ENCODE measurements around the gene IPO7. TPM values are rescaled to one million over a fixed set of nuclear protein-coding genes. Genes with fewer than 3 reads are reported as not detected.
A peak's percentile ranks its signal among the peaks of the same experiment; 100 is the strongest.
"Not testable (repeated sequence)": the region's sequence is repeated elsewhere in the genome, so short reads cannot be mapped to it uniquely, and the experiment has no call there.

IPO7 gene
- total RNA-seq, result 100 to 1,000 TPM in 2 of 4 donors, 10 to 100 TPM in 2; 79.1 to 188 (median 140) TPM

DNA sequence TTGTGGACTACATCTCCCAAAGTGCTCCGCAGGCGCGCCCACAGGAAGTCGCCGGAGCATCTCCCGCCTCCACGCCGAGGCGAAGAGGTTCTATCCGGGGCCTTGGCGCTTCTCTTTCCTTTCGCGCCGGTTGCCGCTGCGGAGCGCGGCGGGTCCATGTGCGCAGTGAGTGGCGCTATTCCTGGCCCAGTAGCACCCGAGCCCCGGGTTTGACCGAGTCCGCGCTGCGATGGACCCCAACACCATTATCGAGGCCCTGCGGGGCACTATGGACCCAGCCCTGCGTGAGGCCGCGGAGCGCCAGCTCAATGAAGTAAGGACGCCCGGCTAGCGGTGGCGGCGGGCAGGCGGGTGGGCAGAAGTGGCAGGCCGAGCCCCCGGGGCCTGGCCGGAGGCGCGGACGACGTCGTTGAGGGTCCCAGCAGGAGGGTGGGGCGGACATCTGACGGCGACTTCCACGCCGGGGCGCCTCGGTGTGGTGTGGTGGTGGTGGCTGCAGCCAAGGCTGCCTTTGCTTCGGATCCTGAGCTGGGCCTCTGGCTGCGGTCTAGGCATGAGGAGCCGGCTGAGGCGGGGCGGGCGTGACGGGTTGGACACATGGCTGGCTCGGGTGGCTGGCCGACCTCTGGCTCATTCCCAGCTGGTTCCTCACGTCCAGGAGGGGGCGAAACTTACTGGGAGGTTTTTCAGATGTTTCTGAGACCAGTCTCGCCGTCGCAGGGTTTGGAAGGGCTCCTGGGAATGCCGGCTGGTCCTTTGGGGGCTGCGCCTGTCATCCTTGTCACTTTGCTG is at the start of gene IPO7:
IPO7 (plus strand) TSS at position 118 of the 792 bp plus-strand sequence; CDS start at position 230, 112 bp downstream.
- DNase-seq, result peak; percentile 86 to 87
- intact Hi-C loops (cut with DNase I; ENCODE audit: low total_unique reads), result no loop called here
- peak within 1 kb of the TSS; percentile 81 to 89 for H3K4me3 ChIP-seq
- peak within 1 kb of the TSS; percentile 73 to 90 for H3K27ac ChIP-seq
- no peaks in the 10 kb centered on the region for H3K4me1 ChIP-seq
- H3K9me3 ChIP-seq, result no peaks in the 10 kb centered on the region
- TF ChIP-seq, protein P1, sequence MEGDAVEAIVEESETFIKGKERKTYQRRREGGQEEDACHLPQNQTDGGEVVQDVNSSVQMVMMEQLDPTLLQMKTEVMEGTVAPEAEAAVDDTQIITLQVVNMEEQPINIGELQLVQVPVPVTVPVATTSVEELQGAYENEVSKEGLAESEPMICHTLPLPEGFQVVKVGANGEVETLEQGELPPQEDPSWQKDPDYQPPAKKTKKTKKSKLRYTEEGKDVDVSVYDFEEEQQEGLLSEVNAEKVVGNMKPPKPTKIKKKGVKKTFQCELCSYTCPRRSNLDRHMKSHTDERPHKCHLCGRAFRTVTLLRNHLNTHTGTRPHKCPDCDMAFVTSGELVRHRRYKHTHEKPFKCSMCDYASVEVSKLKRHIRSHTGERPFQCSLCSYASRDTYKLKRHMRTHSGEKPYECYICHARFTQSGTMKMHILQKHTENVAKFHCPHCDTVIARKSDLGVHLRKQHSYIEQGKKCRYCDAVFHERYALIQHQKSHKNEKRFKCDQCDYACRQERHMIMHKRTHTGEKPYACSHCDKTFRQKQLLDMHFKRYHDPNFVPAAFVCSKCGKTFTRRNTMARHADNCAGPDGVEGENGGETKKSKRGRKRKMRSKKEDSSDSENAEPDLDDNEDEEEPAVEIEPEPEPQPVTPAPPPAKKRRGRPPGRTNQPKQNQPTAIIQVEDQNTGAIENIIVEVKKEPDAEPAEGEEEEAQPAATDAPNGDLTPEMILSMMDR (IDR thresholded peaks at IDR 0.05), result peak in 2 of 4 experiments; percentile 9
- TF ChIP-seq POLR2A (IDR thresholded peaks at IDR 0.05), result peak; percentile 60 to 81
- H3K36me3 ChIP-seq, result no peaks in the 10 kb centered on the region
- H3K27me3 ChIP-seq, result no peaks in the 10 kb centered on the region

DNA sequence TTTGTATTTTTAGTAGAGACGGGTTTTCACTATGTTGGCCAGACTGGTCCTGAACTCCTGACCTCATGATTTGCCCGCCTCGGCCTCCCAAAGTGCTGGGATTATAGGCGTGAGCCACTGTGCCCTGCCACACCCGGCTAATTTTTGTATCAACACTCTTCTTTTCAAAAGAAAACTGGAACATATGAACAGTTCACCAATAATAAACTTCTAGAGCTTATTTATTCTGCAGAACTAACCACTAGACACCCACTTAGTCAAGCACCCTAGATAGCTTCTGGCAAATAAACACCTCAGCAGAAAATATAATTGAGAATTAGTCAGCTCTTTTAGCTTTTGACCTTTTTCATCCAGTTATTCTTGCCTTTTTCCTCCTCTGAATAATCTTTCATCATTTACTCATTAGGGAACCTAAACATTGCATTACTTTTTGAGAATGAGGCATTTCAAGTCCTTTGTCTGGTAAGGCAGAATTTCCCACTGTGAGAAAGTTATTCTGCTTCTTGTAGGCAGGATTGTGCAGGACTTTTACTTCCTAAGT is 42.7 kb upstream of the IPO7 start:
- intact Hi-C loops (cut with DNase I; ENCODE audit: low total_unique reads), result no loop called here
- Histone ChIP-seq H3K36me3 (no peaks in the 10 kb centered on the region), H3K4me3 (no peak overlapping the region), H3K9me3 (no peaks in the 10 kb centered on the region), H3K27ac (no peak overlapping the region), H3K4me1 (no peaks in the 10 kb centered on the region), H3K27me3 (no peaks in the 10 kb centered on the region)
- no peak for DNase-seq
- no peak for TF ChIP-seq POLR2A (IDR thresholded peaks at IDR 0.05)
- TF ChIP-seq, protein P1 (IDR thresholded peaks at IDR 0.05), result no peak

DNA sequence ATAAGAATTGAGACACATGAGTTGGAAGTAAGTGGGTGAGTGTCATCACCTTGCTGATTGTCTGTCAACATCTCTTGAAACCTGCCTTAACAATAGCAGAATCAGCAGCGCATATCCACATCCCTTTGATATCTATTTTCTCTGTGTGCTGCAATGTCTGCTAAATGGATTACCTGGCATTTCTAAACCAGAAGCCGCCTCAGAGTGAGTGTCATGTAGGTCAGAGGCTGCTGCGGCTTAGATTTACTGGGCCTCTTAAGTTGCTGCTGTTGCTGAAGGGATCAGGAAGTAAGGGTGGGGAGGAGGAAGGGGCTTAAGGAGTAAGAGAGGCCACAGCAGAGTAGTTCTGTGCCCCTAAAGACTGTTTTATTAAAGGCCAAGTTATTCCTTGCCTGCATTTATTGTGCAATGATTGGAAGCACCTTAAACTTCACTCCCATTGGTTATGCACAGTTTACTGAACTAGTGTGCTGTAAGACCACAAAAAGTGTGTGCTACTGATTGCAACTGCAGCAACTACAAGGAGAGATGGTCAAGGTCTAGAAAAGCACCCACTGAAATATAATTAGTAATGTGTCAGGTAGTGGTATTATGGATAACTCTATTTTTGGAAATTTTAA is 40.3 kb upstream of the IPO7 start:
- TF ChIP-seq POLR2A (IDR thresholded peaks at IDR 0.05), result no peak
- TF ChIP-seq, protein P1 (IDR thresholded peaks at IDR 0.05), result no peak
- Histone ChIP-seq H3K4me1 (no peaks in the 10 kb centered on the region), H3K4me3 (no peak overlapping the region), H3K9me3 (no peaks in the 10 kb centered on the region), H3K27me3 (no peaks in the 10 kb centered on the region), H3K36me3 (no peaks in the 10 kb centered on the region), H3K27ac (no peak overlapping the region)
- intact Hi-C loops (cut with DNase I; ENCODE audit: low total_unique reads), result no loop called here
- no peak for DNase-seq

DNA sequence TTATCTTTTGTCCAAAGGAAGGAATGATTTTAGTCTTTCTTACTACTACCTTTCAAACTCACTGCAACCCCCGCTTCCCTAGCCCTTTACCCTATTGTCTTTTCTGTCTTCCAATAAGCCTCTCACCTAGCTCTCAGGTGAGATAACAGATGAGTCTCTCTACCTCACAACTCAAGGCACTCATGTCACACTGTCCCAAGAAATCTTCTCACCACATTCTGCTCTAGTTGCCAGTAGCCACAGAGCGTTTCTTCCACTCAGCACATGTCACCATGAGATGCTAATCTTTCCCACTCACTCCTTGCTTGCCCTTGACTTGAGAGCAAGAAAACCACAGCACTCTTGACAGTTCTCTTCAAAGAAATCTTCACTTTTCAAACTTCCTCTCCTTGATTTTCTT is 37.4 kb upstream of the IPO7 start:
- H3K27ac ChIP-seq, result no peak overlapping the region
- DNase-seq, result no peak
- H3K4me1 ChIP-seq, result no peaks in the 10 kb centered on the region
- H3K36me3 ChIP-seq, result no peaks in the 10 kb centered on the region
- intact Hi-C loops (cut with DNase I; ENCODE audit: low total_unique reads), result no loop called here
- H3K9me3 ChIP-seq, result no peaks in the 10 kb centered on the region
- H3K4me3 ChIP-seq, result no peak overlapping the region
- TF ChIP-seq, protein P1 (IDR thresholded peaks at IDR 0.05), result no peak
- no peak for TF ChIP-seq POLR2A (IDR thresholded peaks at IDR 0.05)
- H3K27me3 ChIP-seq, result no peaks in the 10 kb centered on the region

DNA sequence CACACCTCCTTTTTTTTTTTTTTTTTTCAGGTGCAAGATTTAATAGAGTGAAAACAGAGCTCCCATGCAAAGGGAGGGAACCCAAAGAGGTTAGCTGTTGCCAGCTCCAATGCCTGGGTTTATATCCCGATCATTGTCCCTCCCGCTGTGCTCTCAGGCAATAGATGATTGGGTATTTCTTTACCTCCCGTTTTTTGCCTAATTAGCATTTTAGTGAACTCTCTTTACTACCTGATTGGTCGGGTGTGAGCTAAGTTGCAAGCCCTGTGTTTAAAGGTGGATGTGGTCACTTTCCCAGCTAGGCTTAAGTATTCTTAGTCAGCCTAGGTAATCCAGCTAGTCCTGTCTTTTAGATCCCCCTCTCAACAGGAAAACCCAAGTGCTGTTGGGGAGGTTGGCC is 36.7 kb upstream of the IPO7 start:
- H3K27ac ChIP-seq; DNase-seq; H3K9me3 ChIP-seq; H3K4me3 ChIP-seq; H3K36me3 ChIP-seq; H3K4me1 ChIP-seq; intact Hi-C loops (cut with DNase I; ENCODE audit: low total_unique reads); H3K27me3 ChIP-seq: not testable (repeated sequence)
